Peyer's patch (tissue), 4 donors: Measurements from ENCODE around the gene NDST1. TPM values are rescaled to one million over a fixed set of nuclear protein-coding genes. Genes with fewer than 3 reads are reported as not detected.

Experiments
- DNase-seq, 3 donors: peaks; one replicate each; pipeline ENCODE4 v3.0.0-alpha.2; 2017 to 2019
- H3K27ac ChIP-seq, 4 donors: fragments of 200-600 bp; sonication (generic); one replicate each; pipeline ENCODE4 v1.5.1; 2016 to 2019
- H3K27me3 ChIP-seq, 2 donors: fragments of 200-600 bp; sonication (generic); one replicate each; pipeline ENCODE4 v1.5.1; 2019
- H3K36me3 ChIP-seq, 3 donors: fragments of 200-600 bp; sonication (generic); one replicate each; pipeline ENCODE4 v1.5.1; 2016 to 2019
- H3K4me1 ChIP-seq, 4 donors: fragments of 200-600 bp; sonication (generic); one replicate each; pipeline ENCODE4 v1.5.1; 2016 to 2019
- H3K4me3 ChIP-seq, 4 donors: fragments of 200-600 bp; sonication (generic); 1 replicate in 3 of 4; 2 replicates in 1 of 4; pipeline ENCODE4 v1.5.1; 2016 to 2019; ENCODE audit warnings: mild to moderate bottlenecking in 1 of 4
- H3K9me3 ChIP-seq, 4 donors: fragments of 200-600 bp; sonication (generic); one replicate each; pipeline ENCODE4 v1.5.1; 2016 to 2019; ENCODE audit warnings: mild to moderate bottlenecking in 1 of 4
- CTCF ChIP-seq, 6 experiments: fragments of 450-650 bp in 4 of 6; fragments of 200-600 bp in 2 of 6; sonication (generic) in 1 of 6; IDR thresholded peaks; one replicate each; pipeline ENCODE4 v1.5.1; 2017 to 2019; ENCODE audit warnings: antibody characterized with exemption in 6 of 6, mild to moderate bottlenecking in 3 of 6, moderate library complexity in 1 of 6
- POLR2A ChIP-seq, 2 donors: fragments of 450-650 bp; IDR thresholded peaks; one replicate each; pipeline ENCODE4 v1.5.1; 2017; ENCODE audit warnings: antibody characterized with exemption in 2 of 2, mild to moderate bottlenecking in 2 of 2, moderate library complexity in 2 of 2
- total RNA-seq, 4 donors: library from RNA; depleted of rRNA; stranded (reverse); fragments of >200 nt; gene quantifications; one replicate each; pipeline ENCODE4 v1.1.0, GENCODE V29; 2016

Gene NDST1
- total RNA-seq, 4 donors from 2014 or later: 80.9 to 168 (median 118) TPM

- no peaks in the 10 kb centered on the region for H3K36me3 ChIP-seq
- no peaks in the 10 kb centered on the region for H3K27me3 ChIP-seq
- DNase-seq: peak in 1 of 3 donors; percentile 28
- H3K4me1 ChIP-seq: peaks cover 0 to 26% (median 2%) of the 10 kb centered on the region in 4 donors
- TF ChIP-seq POLR2A (IDR thresholded peaks at IDR 0.05): no peak
- no peak for TF ChIP-seq CTCF (IDR thresholded peaks at IDR 0.05)
- H3K9me3 ChIP-seq: no peaks in the 10 kb centered on the region
- no peak overlapping the region for H3K4me3 ChIP-seq
- no peak overlapping the region for H3K27ac ChIP-seq
Measured at GRCh38 chr5:150577378-150578139, 69.6 kb downstream of the NDST1 start.

GRCh38 chr5:150578781-150579461 is 71.0 kb downstream of the NDST1 start:
- no peaks in the 10 kb centered on the region for H3K36me3 ChIP-seq
- DNase-seq: no peak
- H3K9me3 ChIP-seq: no peaks in the 10 kb centered on the region
- no peaks in the 10 kb centered on the region for H3K27me3 ChIP-seq
- H3K4me1 ChIP-seq: peaks cover 0 to 38% (median 7%) of the 10 kb centered on the region in 4 donors
- peak overlapping the region in 2 of 4 donors; percentile 47 to 92 for H3K27ac ChIP-seq
- H3K4me3 ChIP-seq: no peak overlapping the region
- no peak for TF ChIP-seq POLR2A (IDR thresholded peaks at IDR 0.05)
- TF ChIP-seq CTCF (IDR thresholded peaks at IDR 0.05): no peak

GRCh38 chr5:150579462-150580400 is 71.8 kb downstream of the NDST1 start:
- DNase-seq: peak in 2 of 3 donors; percentile 80 to 83
- Histone ChIP-seq H3K36me3 (no peaks in the 10 kb centered on the region), H3K27me3 (no peaks in the 10 kb centered on the region), H3K4me1 (peaks cover 0 to 43% (median 7%) of the 10 kb centered on the region in 4 donors), H3K4me3 (no peak overlapping the region), H3K9me3 (no peaks in the 10 kb centered on the region), H3K27ac (peak overlapping the region in 3 of 4 donors; percentile 48 to 92 (median 76))
- TF ChIP-seq CTCF (IDR thresholded peaks at IDR 0.05): no peak
- peak; percentile 12 to 57 for TF ChIP-seq POLR2A (IDR thresholded peaks at IDR 0.05)

- Histone ChIP-seq H3K4me1 (peaks cover 0 to 51% (median 7%) of the 10 kb centered on the region in 4 donors), H3K9me3 (no peaks in the 10 kb centered on the region), H3K27ac (peak overlapping the region in 2 of 4 donors; percentile 14 to 40), H3K4me3 (no peak overlapping the region), H3K27me3 (no peaks in the 10 kb centered on the region), H3K36me3 (no peaks in the 10 kb centered on the region)
- DNase-seq: peak in 1 of 3 donors; percentile 30
- no peak for TF ChIP-seq CTCF (IDR thresholded peaks at IDR 0.05)
- TF ChIP-seq POLR2A (IDR thresholded peaks at IDR 0.05): no peak
Measured at GRCh38 chr5:150580917-150581316, 73.0 kb downstream of the NDST1 start.
